Activated naive CD8-positive, alpha-beta T cell treated with anti-CD3 and anti-CD28 coated beads for 36 hours (primary cell): ENCODE results near the gene MCC. TPM values are rescaled to one million over a fixed set of nuclear protein-coding genes. Genes with fewer than 3 reads are reported as not detected.

Experiments used
- DNase-seq: peaks from one replicate; pipeline ENCODE4 v3.0.0; 2021
- H3K27ac Mint-ChIP-seq: one replicate; pipeline ENCODE4 v1.8.0; 2022; ENCODE audit warnings: mild to moderate bottlenecking, moderate library complexity, mixed read lengths
- H3K27me3 Mint-ChIP-seq: one replicate; pipeline ENCODE4 v1.8.0; 2022; ENCODE audit warnings: mild to moderate bottlenecking, mixed read lengths
- H3K36me3 Mint-ChIP-seq: one replicate; pipeline ENCODE4 v1.8.0; 2021; ENCODE audit warnings: mild to moderate bottlenecking, mixed read lengths
- H3K4me1 Mint-ChIP-seq: one replicate; pipeline ENCODE4 v1.8.0; 2021; ENCODE audit warnings: mixed read lengths
- H3K4me3 Mint-ChIP-seq: one replicate; pipeline ENCODE4 v1.8.0; 2022; ENCODE audit warnings: mild to moderate bottlenecking, moderate library complexity, mixed read lengths
- H3K9me3 Mint-ChIP-seq: one replicate; pipeline ENCODE4 v1.8.0; 2022; ENCODE audit warnings: mixed read lengths
- total RNA-seq, 2 experiments: library from RNA; stranded (reverse); gene quantifications; one replicate each; pipeline ENCODE4 v1.2.3, GENCODE V29; 2021

MCC gene
- total RNA-seq, 2 experiments from 2014 or later: 2.4 to 2.9 TPM

DNA sequence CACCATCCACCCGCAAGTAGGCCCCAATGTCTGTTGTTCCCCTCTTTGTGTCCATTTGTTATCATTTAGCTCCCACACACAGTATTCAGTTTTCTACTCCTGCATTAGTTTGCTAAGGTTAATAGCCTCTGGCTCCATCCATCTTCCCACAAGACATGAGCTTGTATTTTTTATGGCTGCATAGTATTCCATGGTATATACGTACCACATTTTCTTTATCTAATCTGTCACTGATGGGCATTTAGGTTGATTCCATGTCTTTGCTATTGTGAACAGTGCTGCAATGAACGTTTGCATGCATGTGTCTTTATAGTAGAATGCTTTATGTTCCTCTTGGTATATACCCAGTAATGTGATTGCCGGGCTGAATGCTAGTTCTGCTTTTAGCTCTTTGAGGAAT lies 361.2 kb downstream of the MCC start:
- DNase-seq: no peak
- Mint-ChIP-seq H3K36me3 (peaks cover 3% of the 10 kb centered on the region), H3K4me3 (no peak overlapping the region), H3K27me3 (no peaks in the 10 kb centered on the region), H3K27ac (no peak overlapping the region), H3K9me3 (peaks cover 5% of the 10 kb centered on the region), H3K4me1 (no peaks in the 10 kb centered on the region)

- H3K4me3 Mint-ChIP-seq: no peak overlapping the region
- no peak for DNase-seq
- H3K9me3 Mint-ChIP-seq: peaks cover 5% of the 10 kb centered on the region
- H3K27me3 Mint-ChIP-seq: no peaks in the 10 kb centered on the region
- peaks cover 3% of the 10 kb centered on the region for H3K36me3 Mint-ChIP-seq
- no peaks in the 10 kb centered on the region for H3K4me1 Mint-ChIP-seq
- H3K27ac Mint-ChIP-seq: no peak overlapping the region
Observed at GRCh38 chr5:113125371-113125770, 362.9 kb downstream of the MCC start.

DNA sequence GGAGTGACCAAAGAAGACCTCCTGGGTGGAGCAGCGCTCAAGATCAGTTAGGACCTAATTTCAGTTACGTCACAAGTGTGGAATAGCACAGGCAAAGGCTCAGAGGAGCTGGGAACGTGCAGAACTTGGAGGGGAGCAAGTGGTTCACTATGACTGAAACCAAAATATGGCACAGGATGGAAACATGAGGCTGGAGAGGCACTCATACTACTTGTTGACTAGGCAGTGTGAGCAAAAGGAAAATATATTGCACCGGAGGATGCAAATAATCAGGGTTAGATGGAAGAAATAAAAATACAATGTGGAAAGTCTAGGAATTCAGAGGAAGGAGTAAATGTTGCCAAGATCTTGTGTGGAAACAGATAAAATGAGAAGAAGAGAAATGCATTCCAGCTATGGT lies 363.3 kb downstream of the MCC start:
- no peak overlapping the region for H3K27ac Mint-ChIP-seq
- H3K4me1 Mint-ChIP-seq: no peaks in the 10 kb centered on the region
- DNase-seq: no peak
- peaks cover 3% of the 10 kb centered on the region for H3K36me3 Mint-ChIP-seq
- H3K4me3 Mint-ChIP-seq: no peak overlapping the region
- no peaks in the 10 kb centered on the region for H3K27me3 Mint-ChIP-seq
- H3K9me3 Mint-ChIP-seq: peaks cover 5% of the 10 kb centered on the region

- H3K27ac Mint-ChIP-seq: no peak overlapping the region
- no peak overlapping the region for H3K4me3 Mint-ChIP-seq
- DNase-seq: no peak
- no peaks in the 10 kb centered on the region for H3K4me1 Mint-ChIP-seq
- H3K27me3 Mint-ChIP-seq: no peaks in the 10 kb centered on the region
- H3K9me3 Mint-ChIP-seq: peaks cover 5% of the 10 kb centered on the region
- no peaks in the 10 kb centered on the region for H3K36me3 Mint-ChIP-seq
Observed at GRCh38 chr5:113124265-113124664, 364.0 kb downstream of the MCC start.

- Mint-ChIP-seq H3K9me3 (peaks cover 5% of the 10 kb centered on the region), H3K4me1 (no peaks in the 10 kb centered on the region)
- DNase-seq: no peak
Observed at GRCh38 chr5:113123618-113124017, 364.6 kb downstream of the MCC start.

DNA sequence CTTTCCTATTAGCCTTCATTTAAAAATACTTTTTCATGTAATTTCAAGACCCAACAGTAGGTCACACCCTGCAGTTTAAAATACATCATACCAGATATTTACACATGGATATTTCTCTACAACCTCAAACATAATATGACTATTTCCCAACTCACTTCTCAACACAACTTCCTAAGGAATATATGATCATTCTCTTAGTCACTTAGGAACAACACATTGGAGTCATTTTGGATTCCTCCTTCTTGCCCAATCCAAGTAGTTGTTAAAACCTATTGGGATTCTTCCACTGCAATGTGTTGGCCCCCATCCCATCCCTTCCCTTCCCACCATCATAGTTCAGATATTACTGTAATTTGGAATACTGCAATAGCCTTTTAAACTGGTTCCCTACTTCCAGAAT lies 366.2 kb downstream of the MCC start:
- H3K9me3 Mint-ChIP-seq: peaks cover 3% of the 10 kb centered on the region
- no peaks in the 10 kb centered on the region for H3K36me3 Mint-ChIP-seq
- H3K27me3 Mint-ChIP-seq: no peaks in the 10 kb centered on the region
- H3K4me1 Mint-ChIP-seq: no peaks in the 10 kb centered on the region
- DNase-seq: no peak
- no peak overlapping the region for H3K27ac Mint-ChIP-seq
- H3K4me3 Mint-ChIP-seq: no peak overlapping the region

More at GRCh38 chr5:113123618-113124017, 364.6 kb downstream of the MCC start:
- Mint-ChIP-seq H3K36me3 (no peaks in the 10 kb centered on the region), H3K27me3 (no peaks in the 10 kb centered on the region), H3K27ac (no peak overlapping the region), H3K4me3 (no peak overlapping the region)

- Mint-ChIP-seq H3K4me3 (no peak overlapping the region), H3K27ac (no peak overlapping the region), H3K4me1 (no peaks in the 10 kb centered on the region), H3K9me3 (no peaks in the 10 kb centered on the region), H3K27me3 (no peaks in the 10 kb centered on the region), H3K36me3 (no peaks in the 10 kb centered on the region)
- DNase-seq: no peak
Observed at GRCh38 chr5:113119246-113119924, 368.9 kb downstream of the MCC start.

- no peak overlapping the region for H3K27ac Mint-ChIP-seq
- H3K36me3 Mint-ChIP-seq: no peaks in the 10 kb centered on the region
- DNase-seq: no peak
- no peaks in the 10 kb centered on the region for H3K27me3 Mint-ChIP-seq
- no peaks in the 10 kb centered on the region for H3K9me3 Mint-ChIP-seq
- H3K4me1 Mint-ChIP-seq: no peaks in the 10 kb centered on the region
- no peak overlapping the region for H3K4me3 Mint-ChIP-seq
Observed at GRCh38 chr5:113118765-113119164, 369.5 kb downstream of the MCC start.

DNA sequence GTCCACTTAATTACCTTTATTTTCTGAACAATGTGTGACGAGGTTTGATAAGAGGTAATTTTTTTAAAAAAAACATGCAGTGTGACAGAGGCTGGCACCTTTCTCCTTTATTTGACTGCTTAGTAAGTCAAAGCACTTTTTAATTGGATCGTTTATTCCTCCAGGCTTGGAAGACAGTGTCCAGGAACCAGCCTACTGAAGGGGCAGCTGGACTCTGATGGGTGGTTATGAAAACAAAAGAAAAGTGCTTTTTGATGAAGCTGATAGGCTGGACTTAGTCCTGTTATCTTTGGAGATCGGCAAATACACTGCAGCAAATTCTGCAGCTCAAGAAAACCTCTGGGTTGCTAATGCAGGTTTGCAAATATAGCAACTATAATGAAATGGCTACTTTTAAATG lies 370.0 kb downstream of the MCC start:
- H3K4me1 Mint-ChIP-seq: no peaks in the 10 kb centered on the region
- H3K9me3 Mint-ChIP-seq: no peaks in the 10 kb centered on the region
- H3K36me3 Mint-ChIP-seq: no peaks in the 10 kb centered on the region
- no peaks in the 10 kb centered on the region for H3K27me3 Mint-ChIP-seq
- no peak overlapping the region for H3K4me3 Mint-ChIP-seq
- no peak for DNase-seq
- no peak overlapping the region for H3K27ac Mint-ChIP-seq

- Mint-ChIP-seq H3K27me3 (no peaks in the 10 kb centered on the region), H3K36me3 (no peaks in the 10 kb centered on the region), H3K4me1 (no peaks in the 10 kb centered on the region), H3K4me3 (no peak overlapping the region), H3K9me3 (no peaks in the 10 kb centered on the region), H3K27ac (no peak overlapping the region)
- no peak for DNase-seq
Observed at GRCh38 chr5:113117543-113118115, 370.6 kb downstream of the MCC start.

DNA sequence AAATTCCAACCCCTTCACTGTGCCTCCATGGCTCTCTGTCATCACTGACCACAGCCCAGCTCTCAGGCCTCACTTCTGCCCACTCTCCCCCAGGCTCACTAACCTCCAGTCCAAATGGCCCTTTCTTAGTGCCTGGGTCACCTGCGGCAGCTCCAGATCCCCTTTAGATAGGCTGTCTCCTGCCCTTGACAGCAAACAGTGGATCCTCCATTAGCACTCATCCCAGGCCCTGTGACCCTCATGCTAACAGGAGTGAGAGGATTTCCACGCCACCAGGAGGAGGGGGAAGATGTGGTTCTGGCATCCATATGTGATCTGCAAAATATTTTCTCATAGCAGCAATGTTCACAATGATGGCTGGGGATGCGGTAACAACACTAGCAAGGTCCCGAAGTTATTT lies 372.3 kb downstream of the MCC start:
- no peaks in the 10 kb centered on the region for H3K36me3 Mint-ChIP-seq
- H3K27ac Mint-ChIP-seq: no peak overlapping the region
- no peak overlapping the region for H3K4me3 Mint-ChIP-seq
- no peaks in the 10 kb centered on the region for H3K9me3 Mint-ChIP-seq
- H3K27me3 Mint-ChIP-seq: no peaks in the 10 kb centered on the region
- DNase-seq: no peak
- H3K4me1 Mint-ChIP-seq: no peaks in the 10 kb centered on the region

- no peak for DNase-seq
- no peak overlapping the region for H3K27ac Mint-ChIP-seq
- H3K27me3 Mint-ChIP-seq: no peaks in the 10 kb centered on the region
- no peaks in the 10 kb centered on the region for H3K4me1 Mint-ChIP-seq
- H3K4me3 Mint-ChIP-seq: no peak overlapping the region
- no peaks in the 10 kb centered on the region for H3K9me3 Mint-ChIP-seq
- H3K36me3 Mint-ChIP-seq: no peaks in the 10 kb centered on the region
Observed at GRCh38 chr5:113115061-113115460, 373.2 kb downstream of the MCC start.

DNA sequence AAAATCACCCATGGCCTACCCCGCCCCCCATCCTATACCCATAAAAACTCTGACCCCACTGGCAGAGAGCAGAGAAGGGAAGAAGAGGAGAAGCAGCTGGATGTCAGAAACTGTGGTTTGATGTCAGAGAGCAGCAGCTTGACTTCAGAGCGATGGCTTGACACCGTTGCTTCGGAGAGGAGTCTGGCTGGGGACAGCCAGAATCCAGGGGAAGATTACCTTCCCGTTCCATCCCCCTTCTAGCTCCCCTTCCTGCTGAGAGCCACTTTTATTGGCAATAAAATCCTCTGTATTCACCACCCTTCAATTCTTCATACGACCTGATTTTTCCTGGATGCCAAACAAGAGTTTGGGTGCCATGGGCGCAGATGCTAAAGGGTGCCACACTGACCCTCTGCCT lies 373.7 kb downstream of the MCC start:
- no peaks in the 10 kb centered on the region for H3K9me3 Mint-ChIP-seq
- H3K36me3 Mint-ChIP-seq: no peaks in the 10 kb centered on the region
- no peaks in the 10 kb centered on the region for H3K4me1 Mint-ChIP-seq
- H3K27me3 Mint-ChIP-seq: no peaks in the 10 kb centered on the region
- no peak for DNase-seq
- no peak overlapping the region for H3K27ac Mint-ChIP-seq
- H3K4me3 Mint-ChIP-seq: no peak overlapping the region

- H3K9me3 Mint-ChIP-seq: no peaks in the 10 kb centered on the region
- H3K4me3 Mint-ChIP-seq: no peak overlapping the region
- DNase-seq: no peak
- no peak overlapping the region for H3K27ac Mint-ChIP-seq
- H3K4me1 Mint-ChIP-seq: no peaks in the 10 kb centered on the region
- H3K36me3 Mint-ChIP-seq: no peaks in the 10 kb centered on the region
- H3K27me3 Mint-ChIP-seq: no peaks in the 10 kb centered on the region
Observed at GRCh38 chr5:113112435-113112834, 375.8 kb downstream of the MCC start.

DNA sequence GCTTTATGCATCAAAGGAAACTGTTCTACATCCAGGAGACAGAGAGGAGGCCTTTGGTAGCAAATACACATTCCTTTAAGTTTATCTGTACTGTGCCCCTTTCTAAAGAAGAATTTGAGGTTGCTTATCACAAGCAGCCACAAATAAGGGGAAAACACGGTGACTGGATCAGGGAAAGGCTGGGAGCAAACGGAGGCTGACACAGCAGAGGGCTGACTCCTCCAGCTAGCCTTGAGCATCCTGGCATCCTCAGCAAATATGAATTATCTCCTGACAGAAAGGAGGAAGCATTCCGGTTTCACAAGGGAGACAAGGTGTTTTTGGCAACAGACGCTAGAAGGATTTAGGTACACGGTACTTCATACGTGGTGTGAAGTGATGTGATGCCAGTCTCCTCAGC lies 378.1 kb downstream of the MCC start:
- DNase-seq: no peak
- Mint-ChIP-seq H3K36me3 (no peaks in the 10 kb centered on the region), H3K9me3 (no peaks in the 10 kb centered on the region), H3K27me3 (no peaks in the 10 kb centered on the region), H3K4me3 (no peak overlapping the region), H3K27ac (no peak overlapping the region), H3K4me1 (no peaks in the 10 kb centered on the region)

GRCh38 chr5:113109344-113109743 lies 378.9 kb downstream of the MCC start:
- Mint-ChIP-seq H3K27me3 (no peaks in the 10 kb centered on the region), H3K4me1 (no peaks in the 10 kb centered on the region), H3K36me3 (no peaks in the 10 kb centered on the region), H3K9me3 (no peaks in the 10 kb centered on the region), H3K27ac (no peak overlapping the region), H3K4me3 (no peak overlapping the region)
- DNase-seq: no peak
